ENCODE measurements around the gene CRYBG2. TPM values are rescaled to one million over a fixed set of nuclear protein-coding genes. Genes with fewer than 3 reads are reported as not detected.

Gene CRYBG2
- total and polyA plus RNA-seq, 2 of the 13 experiments (the other 11 are each of a cell fraction or from before 2014, with no cell fraction given) = 1.3 to 2.9 TPM

- TF ChIP-seq ZBTB40 (IDR thresholded peaks at IDR 0.05) = no peak
- peak; percentile 66; the same call in 1 of the 2 replicates for TF ChIP-seq ZBTB40 (CRISPR knock-in tag; IDR thresholded peaks at IDR 0.05)
- peak; percentile 88 for TF ChIP-seq ATF7 (IDR thresholded peaks at IDR 0.05)
- peak; percentile 76; the same call in 1 of the 2 replicates for TF ChIP-seq ATF7 (CRISPR knock-in tag; IDR thresholded peaks at IDR 0.05)
- TF ChIP-seq, protein P1, sequence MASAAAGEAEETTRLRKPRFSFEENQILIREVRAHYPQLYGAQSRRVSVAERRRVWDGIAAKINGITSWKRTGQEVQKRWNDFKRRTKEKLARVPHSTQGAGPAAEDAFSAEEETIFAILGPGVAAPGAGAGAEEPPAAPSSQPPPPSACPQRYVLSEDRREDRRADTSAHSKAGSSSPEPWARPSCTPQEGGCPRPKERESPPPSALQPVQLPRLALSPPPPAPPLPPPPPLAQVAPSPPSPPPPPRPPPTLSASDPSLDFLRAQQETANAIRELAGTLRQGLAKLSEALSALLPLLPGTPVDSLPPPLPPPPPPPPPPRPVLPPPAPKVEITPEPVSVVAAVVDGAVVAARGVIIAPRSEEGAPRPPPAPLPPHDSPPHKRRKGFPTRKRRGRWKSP (CRISPR knock-in tag; IDR thresholded peaks at IDR 0.05) = peak; percentile 66; the same call in 1 of the 2 replicates
- no peak for TF ChIP-seq RARG (CRISPR knock-in tag; IDR thresholded peaks at IDR 0.05; ENCODE audit: low read depth)
- TF ChIP-seq RNF2 (conservative IDR thresholded peaks at IDR 0.05; ENCODE audit: low read depth) = peak; percentile 87
- no peak for TF ChIP-seq POLR2G (IDR thresholded peaks at IDR 0.05; ENCODE audit: low read depth, low read length)
- no peak for TF ChIP-seq THYN1 (CRISPR knock-in tag; IDR thresholded peaks at IDR 0.05; ENCODE audit: borderline replicate concordance, low read depth)
- no peak for TF ChIP-seq ZSCAN12 (CRISPR knock-in tag; IDR thresholded peaks at IDR 0.05)
- no peak for TF ChIP-seq AKNA (CRISPR knock-in tag; IDR thresholded peaks at IDR 0.05; ENCODE audit: borderline replicate concordance)
- TF ChIP-seq GLI4 (CRISPR knock-in tag; IDR thresholded peaks at IDR 0.05; ENCODE audit: borderline replicate concordance) = no peak; the same call in 1 of the 2 replicates
- TF ChIP-seq ZNF34 (CRISPR knock-in tag; IDR thresholded peaks at IDR 0.05; ENCODE audit: borderline replicate concordance) = no peak
- no peak for TF ChIP-seq SIN3A (IDR thresholded peaks at IDR 0.05; ENCODE audit: borderline replicate concordance, low read depth, low read length)
- no peak for TF ChIP-seq KDM2A (CRISPR knock-in tag; IDR thresholded peaks at IDR 0.05; ENCODE audit: borderline replicate concordance, low read depth)
- no peak for TF ChIP-seq CCAR2 (optimal IDR thresholded peaks at IDR 0.05; ENCODE audit: low read depth, low read length)
These were observed 33.5 kb upstream of the CRYBG2 start (continued) for GRCh38 chr1:26387447-26387846.
